K562 (cell line): Measurements from ENCODE around the gene ALK. TPM values are rescaled to one million over a fixed set of nuclear protein-coding genes. Genes with fewer than 3 reads are reported as not detected.

Experiments used
- ATAC-seq: fragments of 200-7000 bp; cut with Tn5 transposase; 3 replicates; pipeline ENCODE4 v1.9.1; 2020; ENCODE audit warnings: moderate library complexity
- BruUV-seq: library from RNA; stranded (reverse); fragments of 400-500 nt; replicated peaks from 2 replicates; lab custom pipeline; 2021; lab: Mats Ljungman, UMichigan
- CTCF ChIA-PET: fragments of 300-600 bp; formaldehyde crosslinking; extraction: SDS; loops from one replicate; lab custom pipeline; 2021; ENCODE audit warnings: low intra/inter-chr PET ratio; lab: Yijun Ruan, JAX
- POLR2A ChIA-PET: fragments of 300-600, 350-650 bp; sonication (Branson Sonifier 250); formaldehyde crosslinking; extraction: SDS; loops from one replicate; lab custom pipeline; 2021; ENCODE audit warnings: antibody characterized with exemption, inconsistent platforms; lab: Yijun Ruan, JAX
- DNase-seq, 4 experiments: peaks; one replicate each; pipeline versions ENCODE4 v3.0.0 to v3.0.0-alpha.2; 2011 to 2018; ENCODE audit warnings: low spot score in 3 of 4, mixed read lengths in 3 of 4; ENCODE audit errors: extremely low read depth in 1 of 4
- FAIRE-seq: peaks from 2 replicates; lab custom pipeline; 2011; peaks lifted over from hg19 to GRCh38; lab: Jason Lieb, UNC
- H2AFZ ChIP-seq: 2 replicates; pipeline ENCODE4 v1.6.0; 2011; ENCODE audit warnings: low read depth, low read length, control low read depth, inconsistent platforms
- H3K27ac ChIP-seq: fragments of 200-600 bp; 3 replicates; pipeline ENCODE4 v1.8.0; 2011; ENCODE audit warnings: low read depth, mild to moderate bottlenecking, control low read depth, inconsistent platforms, low read length, moderate library complexity, mixed read lengths; ENCODE audit errors: extremely low read depth
- H3K27me3 ChIP-seq, 2 experiments: fragments of 300-600 bp in 1 of 2; 2 replicates in 1 of 2; 3 replicates in 1 of 2; pipeline versions ENCODE4 v1.6.0 to v1.8.0; 2011; ENCODE audit warnings: inconsistent platforms in 2 of 2, low read length in 2 of 2, mild to moderate bottlenecking in 1 of 2, mixed read lengths in 1 of 2, moderate library complexity in 1 of 2; ENCODE audit not compliant: control insufficient read depth in 2 of 2, insufficient read depth in 2 of 2
- H3K36me3 ChIP-seq: fragments of 300-600 bp; 3 replicates; pipeline ENCODE4 v1.8.0; 2011; ENCODE audit warnings: mild to moderate bottlenecking, low read length, inconsistent platforms; ENCODE audit not compliant: control insufficient read depth, insufficient read depth
- H3K4me1 ChIP-seq, 2 experiments: fragments of 200-600 bp in 1 of 2; replicated peaks in 1 of 2; 2 replicates in 1 of 2; 3 replicates in 1 of 2; pipeline versions ENCODE4 v1.5.1 to v1.8.0; 2011; ENCODE audit warnings: inconsistent platforms in 2 of 2, low read length in 2 of 2, mild to moderate bottlenecking in 1 of 2, mixed read lengths in 1 of 2, moderate library complexity in 1 of 2; ENCODE audit not compliant: control insufficient read depth in 2 of 2, insufficient read depth in 2 of 2
- H3K4me2 ChIP-seq: 2 replicates; pipeline ENCODE4 v1.6.1; 2011; ENCODE audit warnings: low read length, control low read depth, inconsistent platforms, mixed read lengths; ENCODE audit not compliant: insufficient read depth
- H3K4me3 ChIP-seq: fragments of 200-600 bp; sonication (generic), shearing (Covaris generic); 2 replicates; pipeline ENCODE4 v1.5.1; 2016; ENCODE audit warnings: control low read depth, inconsistent platforms
- H3K79me2 ChIP-seq: fragments of 200-600 bp; 3 replicates; pipeline ENCODE4 v1.8.0; 2011; ENCODE audit warnings: low read length, inconsistent platforms; ENCODE audit not compliant: control insufficient read depth, insufficient read depth
- H3K9ac ChIP-seq, 2 experiments: 2 replicates each; pipeline versions ENCODE4 v1.6.0 to v1.6.1; 2011; ENCODE audit warnings: low read depth in 2 of 2, low read length in 2 of 2, control low read depth in 1 of 2, inconsistent platforms in 1 of 2, mild to moderate bottlenecking in 1 of 2, mixed read lengths in 1 of 2; ENCODE audit not compliant: insufficient read depth in 1 of 2
- H3K9me1 ChIP-seq: one replicate; pipeline ENCODE4 v1.6.0; 2011; ENCODE audit warnings: inconsistent platforms, mild to moderate bottlenecking, low read length, moderate library complexity; ENCODE audit not compliant: control insufficient read depth, insufficient read depth
- H3K9me3 ChIP-seq: replicated peaks from 2 replicates; pipeline ENCODE4 v1.5.1; 2011; ENCODE audit warnings: low read depth, low read length, inconsistent platforms; ENCODE audit not compliant: control insufficient read depth, insufficient read depth
- H4K20me1 ChIP-seq: replicated peaks from 2 replicates; pipeline ENCODE4 v1.6.1; 2011; ENCODE audit warnings: low read length, inconsistent platforms, mixed read lengths; ENCODE audit not compliant: control insufficient read depth, insufficient read depth
- BRCA1 ChIP-seq, 2 experiments: fragments of 450-650 bp in 1 of 2; sonication (generic) in 1 of 2; formaldehyde crosslinking in 1 of 2; IDR thresholded peaks; 2 replicates each; pipeline versions ENCODE4 v1.5.0 to v1.6.1; 2017 to 2020; ENCODE audit warnings: mild to moderate bottlenecking in 1 of 2, missing genetic modification reagents in 1 of 2
- NR0B1 ChIP-seq: fragments of 450-650 bp; IDR thresholded peaks from one replicate; pipeline ENCODE4 v1.6.1; 2018; ENCODE audit warnings: mild to moderate bottlenecking, moderate library complexity; ENCODE audit not compliant: partially characterized antibody
- SREBF2 ChIP-seq: sonication (generic); formaldehyde crosslinking; IDR thresholded peaks from 2 replicates; pipeline ENCODE4 v1.4.0; 2020; ENCODE audit warnings: mild to moderate bottlenecking, missing genetic modification reagents
- TAF9B ChIP-seq: fragments of 450-650 bp; IDR thresholded peaks from 2 replicates; pipeline ENCODE4 v1.6.1; 2018; ENCODE audit warnings: mild to moderate bottlenecking; ENCODE audit not compliant: partially characterized antibody
- WGBS: fragments of 100-300 bp; shearing (Covaris generic); methylation state at CpG from one replicate; pipeline ENCODE4 v1.1.6; 2016; ENCODE audit warnings: low coverage, mixed read lengths; ENCODE audit not compliant: insufficient coverage; ENCODE audit errors: missing lambda C conversion rate; 5-methylcytosine and 5-hydroxymethylcytosine counted together
- in situ Hi-C: fragments of 300-500 bp; cut with MboI; formaldehyde crosslinking; loops from 4 replicates; pipeline ENCODE4 v1.15.0; 2018; ENCODE audit warnings: inconsistent platforms, mixed read lengths
- intact Hi-C: fragments of 100-400 bp; cut with micrococcal nuclease; formaldehyde crosslinking; loops from 2 replicates; pipeline ENCODE4 v1.14.2; 2022
- polyA plus RNA-seq, 8 experiments: library from polyadenylated mRNA; depleted of rRNA in 4 of 8; stranded (reverse) in 5 of 8; unstranded in 3 of 8; fragments of >200 nt; fragmentation: Nextera tagmentation in 2 of 8; fragmentation: Illumina TruSeq in 1 of 8; extraction: Ambion mirVana in 2 of 8; extraction: Trizol in 1 of 8; gene quantifications; 2 replicates each; pipeline versions ENCODE4 v1.2.1 to v1.2.3, GENCODE V29; 2011 to 2014; ENCODE audit warnings: inconsistent platforms in 1 of 8, missing spikeins in 1 of 8
- total RNA-seq, 7 experiments: library from RNA; depleted of rRNA in 6 of 7; stranded (reverse); fragments of >200 nt in 6 of 7; fragmentation: Illumina TruSeq in 2 of 7; extraction: Trizol in 2 of 7; gene quantifications; 2 replicates each; pipeline versions ENCODE4 v1.2.1 to v1.2.3, GENCODE V29; 2011 to 2021; ENCODE audit warnings: low replicate concordance in 1 of 7
- TF ChIP-seq, protein P1 (sequence below): fragments of 450-650 bp; IDR thresholded peaks from 2 replicates; pipeline ENCODE4 v1.6.1; 2016; ENCODE audit warnings: mild to moderate bottlenecking, moderate library complexity

Gene ALK
- total and polyA plus RNA-seq, 9 of the 15 experiments (the other 6 are each of a cell fraction or from before 2014, with no cell fraction given), result not detected

GRCh38 chr2:29250977-29251376 is 670.4 kb downstream of the ALK start:
- no peak for DNase-seq
- BruUV-seq, result no TSS peak
- no peak overlapping the region for H3K4me3 ChIP-seq
- no peak overlapping the region for H3K4me2 ChIP-seq
- intact Hi-C loops (no loop called here), in situ Hi-C loops (no loop called here)
- H3K4me1 ChIP-seq, result no peaks in the 10 kb centered on the region
- TF ChIP-seq BRCA1 (IDR thresholded peaks at IDR 0.05) (no peak), BRCA1 (CRISPR knock-in tag; IDR thresholded peaks at IDR 0.05) (no peak), NR0B1 (no peak), TAF9B (no peak), SREBF2 (no peak)
- TF ChIP-seq, protein P1, sequence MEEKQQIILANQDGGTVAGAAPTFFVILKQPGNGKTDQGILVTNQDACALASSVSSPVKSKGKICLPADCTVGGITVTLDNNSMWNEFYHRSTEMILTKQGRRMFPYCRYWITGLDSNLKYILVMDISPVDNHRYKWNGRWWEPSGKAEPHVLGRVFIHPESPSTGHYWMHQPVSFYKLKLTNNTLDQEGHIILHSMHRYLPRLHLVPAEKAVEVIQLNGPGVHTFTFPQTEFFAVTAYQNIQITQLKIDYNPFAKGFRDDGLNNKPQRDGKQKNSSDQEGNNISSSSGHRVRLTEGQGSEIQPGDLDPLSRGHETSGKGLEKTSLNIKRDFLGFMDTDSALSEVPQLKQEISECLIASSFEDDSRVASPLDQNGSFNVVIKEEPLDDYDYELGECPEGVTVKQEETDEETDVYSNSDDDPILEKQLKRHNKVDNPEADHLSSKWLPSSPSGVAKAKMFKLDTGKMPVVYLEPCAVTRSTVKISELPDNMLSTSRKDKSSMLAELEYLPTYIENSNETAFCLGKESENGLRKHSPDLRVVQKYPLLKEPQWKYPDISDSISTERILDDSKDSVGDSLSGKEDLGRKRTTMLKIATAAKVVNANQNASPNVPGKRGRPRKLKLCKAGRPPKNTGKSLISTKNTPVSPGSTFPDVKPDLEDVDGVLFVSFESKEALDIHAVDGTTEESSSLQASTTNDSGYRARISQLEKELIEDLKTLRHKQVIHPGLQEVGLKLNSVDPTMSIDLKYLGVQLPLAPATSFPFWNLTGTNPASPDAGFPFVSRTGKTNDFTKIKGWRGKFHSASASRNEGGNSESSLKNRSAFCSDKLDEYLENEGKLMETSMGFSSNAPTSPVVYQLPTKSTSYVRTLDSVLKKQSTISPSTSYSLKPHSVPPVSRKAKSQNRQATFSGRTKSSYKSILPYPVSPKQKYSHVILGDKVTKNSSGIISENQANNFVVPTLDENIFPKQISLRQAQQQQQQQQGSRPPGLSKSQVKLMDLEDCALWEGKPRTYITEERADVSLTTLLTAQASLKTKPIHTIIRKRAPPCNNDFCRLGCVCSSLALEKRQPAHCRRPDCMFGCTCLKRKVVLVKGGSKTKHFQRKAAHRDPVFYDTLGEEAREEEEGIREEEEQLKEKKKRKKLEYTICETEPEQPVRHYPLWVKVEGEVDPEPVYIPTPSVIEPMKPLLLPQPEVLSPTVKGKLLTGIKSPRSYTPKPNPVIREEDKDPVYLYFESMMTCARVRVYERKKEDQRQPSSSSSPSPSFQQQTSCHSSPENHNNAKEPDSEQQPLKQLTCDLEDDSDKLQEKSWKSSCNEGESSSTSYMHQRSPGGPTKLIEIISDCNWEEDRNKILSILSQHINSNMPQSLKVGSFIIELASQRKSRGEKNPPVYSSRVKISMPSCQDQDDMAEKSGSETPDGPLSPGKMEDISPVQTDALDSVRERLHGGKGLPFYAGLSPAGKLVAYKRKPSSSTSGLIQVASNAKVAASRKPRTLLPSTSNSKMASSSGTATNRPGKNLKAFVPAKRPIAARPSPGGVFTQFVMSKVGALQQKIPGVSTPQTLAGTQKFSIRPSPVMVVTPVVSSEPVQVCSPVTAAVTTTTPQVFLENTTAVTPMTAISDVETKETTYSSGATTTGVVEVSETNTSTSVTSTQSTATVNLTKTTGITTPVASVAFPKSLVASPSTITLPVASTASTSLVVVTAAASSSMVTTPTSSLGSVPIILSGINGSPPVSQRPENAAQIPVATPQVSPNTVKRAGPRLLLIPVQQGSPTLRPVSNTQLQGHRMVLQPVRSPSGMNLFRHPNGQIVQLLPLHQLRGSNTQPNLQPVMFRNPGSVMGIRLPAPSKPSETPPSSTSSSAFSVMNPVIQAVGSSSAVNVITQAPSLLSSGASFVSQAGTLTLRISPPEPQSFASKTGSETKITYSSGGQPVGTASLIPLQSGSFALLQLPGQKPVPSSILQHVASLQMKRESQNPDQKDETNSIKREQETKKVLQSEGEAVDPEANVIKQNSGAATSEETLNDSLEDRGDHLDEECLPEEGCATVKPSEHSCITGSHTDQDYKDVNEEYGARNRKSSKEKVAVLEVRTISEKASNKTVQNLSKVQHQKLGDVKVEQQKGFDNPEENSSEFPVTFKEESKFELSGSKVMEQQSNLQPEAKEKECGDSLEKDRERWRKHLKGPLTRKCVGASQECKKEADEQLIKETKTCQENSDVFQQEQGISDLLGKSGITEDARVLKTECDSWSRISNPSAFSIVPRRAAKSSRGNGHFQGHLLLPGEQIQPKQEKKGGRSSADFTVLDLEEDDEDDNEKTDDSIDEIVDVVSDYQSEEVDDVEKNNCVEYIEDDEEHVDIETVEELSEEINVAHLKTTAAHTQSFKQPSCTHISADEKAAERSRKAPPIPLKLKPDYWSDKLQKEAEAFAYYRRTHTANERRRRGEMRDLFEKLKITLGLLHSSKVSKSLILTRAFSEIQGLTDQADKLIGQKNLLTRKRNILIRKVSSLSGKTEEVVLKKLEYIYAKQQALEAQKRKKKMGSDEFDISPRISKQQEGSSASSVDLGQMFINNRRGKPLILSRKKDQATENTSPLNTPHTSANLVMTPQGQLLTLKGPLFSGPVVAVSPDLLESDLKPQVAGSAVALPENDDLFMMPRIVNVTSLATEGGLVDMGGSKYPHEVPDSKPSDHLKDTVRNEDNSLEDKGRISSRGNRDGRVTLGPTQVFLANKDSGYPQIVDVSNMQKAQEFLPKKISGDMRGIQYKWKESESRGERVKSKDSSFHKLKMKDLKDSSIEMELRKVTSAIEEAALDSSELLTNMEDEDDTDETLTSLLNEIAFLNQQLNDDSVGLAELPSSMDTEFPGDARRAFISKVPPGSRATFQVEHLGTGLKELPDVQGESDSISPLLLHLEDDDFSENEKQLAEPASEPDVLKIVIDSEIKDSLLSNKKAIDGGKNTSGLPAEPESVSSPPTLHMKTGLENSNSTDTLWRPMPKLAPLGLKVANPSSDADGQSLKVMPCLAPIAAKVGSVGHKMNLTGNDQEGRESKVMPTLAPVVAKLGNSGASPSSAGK, result no peak
- ChIA-PET CTCF (no interaction called here), POLR2A (no interaction called here)
- WGBS, result 0% methylated on average over 5 of the region's 7 CpGs
- H3K27me3 ChIP-seq, result peaks cover 0 to 20% of the 10 kb centered on the region in 2 experiments; a peak in 2 of 5 replicates
- H4K20me1 ChIP-seq, result no peaks in the 10 kb centered on the region
- H3K27ac ChIP-seq, result no peak overlapping the region
- H3K9me3 ChIP-seq, result no peaks in the 10 kb centered on the region
- H3K9me1 ChIP-seq, result no peaks in the 10 kb centered on the region
- H3K36me3 ChIP-seq, result no peaks in the 10 kb centered on the region
- H3K79me2 ChIP-seq, result no peaks in the 10 kb centered on the region
- ATAC-seq, result no peak
- no peak for FAIRE-seq
- no peak overlapping the region for H3K9ac ChIP-seq
- H2AFZ ChIP-seq, result no peak overlapping the region
